DMS114 treated with DMSO at 0.1 percent for 48 hours (cell line): ENCODE data around the gene TP53I3.
"Not testable (repeated sequence)": the region's sequence is repeated elsewhere in the genome, so short reads cannot be mapped to it uniquely, and the experiment has no call there.

Source experiments
- DNase-seq: peaks from one replicate; lab custom pipeline; 2025; ENCODE audit not compliant: unreplicated experiment; lab: John Stamatoyannopoulos, UW

The TP53I3 gene

DNA sequence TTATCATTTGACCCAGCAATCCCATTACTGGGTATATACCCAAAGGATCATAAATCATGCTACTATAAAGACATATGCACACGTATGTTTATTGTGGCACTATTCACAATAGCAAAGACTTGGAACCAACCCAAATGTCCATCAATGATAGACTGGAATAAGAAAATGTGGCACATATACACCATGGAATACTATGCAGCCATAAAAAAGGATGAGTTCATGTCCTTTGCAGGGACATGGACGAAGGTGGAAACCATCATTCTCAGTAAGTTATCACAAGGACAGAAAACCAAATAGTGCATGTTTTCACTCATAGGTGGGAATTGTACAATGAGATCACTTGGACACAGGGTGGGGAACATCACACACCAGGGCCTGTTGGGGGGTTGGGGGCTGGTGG, 16.1 kb upstream of the TP53I3 start:
- DNase-seq = not testable (repeated sequence)

DNA sequence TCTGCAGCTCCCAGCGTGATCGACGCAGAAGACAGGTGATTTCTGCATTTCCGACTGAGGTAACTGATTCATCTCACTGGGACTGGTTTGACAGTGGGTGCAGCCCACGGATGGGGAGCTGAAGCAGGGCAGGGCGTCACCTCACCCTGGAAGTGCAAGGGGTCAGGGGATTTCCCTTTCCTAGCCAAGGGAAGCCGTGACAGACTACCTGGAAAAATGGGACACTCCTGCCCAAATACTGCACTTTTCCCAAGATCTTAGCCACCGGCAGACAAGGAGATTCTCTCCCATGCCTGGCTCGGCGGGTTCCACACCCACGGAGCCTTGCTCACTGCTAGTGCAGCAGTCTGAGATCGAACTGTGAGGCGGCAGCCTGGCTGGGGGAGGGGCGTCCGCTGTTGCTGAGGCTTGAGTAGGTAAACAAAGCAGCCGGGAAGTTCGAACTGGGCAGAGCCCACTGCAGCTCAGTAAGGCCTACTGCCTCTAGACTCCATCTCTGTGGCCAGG, 10.6 kb upstream of the TP53I3 start:
- not testable (repeated sequence) for DNase-seq

- not testable (repeated sequence) for DNase-seq
Measured at GRCh38 chr2:24093270-24093669, 8.6 kb upstream of the TP53I3 start.

DNA sequence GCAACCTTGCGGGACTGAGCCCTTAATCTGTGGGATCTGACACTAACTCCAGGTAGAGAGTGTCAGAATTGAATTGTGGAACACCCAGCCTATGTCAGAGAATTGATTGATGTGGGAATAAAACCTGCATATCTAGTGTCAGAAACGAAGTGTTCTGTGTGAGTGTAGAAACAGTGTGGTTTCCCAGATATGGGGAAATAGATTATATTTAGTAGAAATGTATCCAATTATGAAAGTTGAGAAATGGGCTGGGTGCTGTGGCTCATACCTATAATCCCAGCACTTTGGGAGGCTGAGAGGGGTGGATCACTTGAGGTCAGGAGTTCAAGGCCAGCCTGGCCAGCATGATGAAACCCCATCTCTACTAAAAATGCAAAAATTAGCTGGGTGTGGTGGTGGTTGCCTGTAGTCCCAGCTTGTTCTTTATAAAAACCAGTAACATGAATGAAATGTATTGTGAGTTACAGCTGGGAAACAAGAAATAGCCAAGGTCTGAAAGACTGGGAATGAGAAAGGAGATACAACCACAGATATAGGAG, 4.3 kb upstream of the TP53I3 start:
- no peak for DNase-seq

- DNase-seq = no peak
Measured at GRCh38 chr2:24087032-24087431, 2.4 kb upstream of the TP53I3 start.

GRCh38 chr2:24086241-24086640, 1.6 kb upstream of the TP53I3 start:
- no peak for DNase-seq

DNA sequence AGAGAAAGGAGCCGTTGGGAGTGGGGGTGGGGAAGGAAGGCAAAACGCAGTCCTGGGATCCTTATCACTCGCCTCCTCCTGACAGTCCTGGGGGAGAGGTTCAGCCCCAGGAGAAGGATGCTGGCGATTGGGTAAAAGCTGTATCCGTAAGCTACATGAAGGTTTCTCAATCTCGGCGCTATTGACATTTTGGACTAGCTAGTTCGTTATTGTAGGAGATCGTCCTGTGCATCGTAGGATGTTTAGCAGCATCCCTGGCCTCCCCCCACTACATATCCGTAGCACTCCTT, 511 bp upstream of the TP53I3 start:
- no peak for DNase-seq

DNA sequence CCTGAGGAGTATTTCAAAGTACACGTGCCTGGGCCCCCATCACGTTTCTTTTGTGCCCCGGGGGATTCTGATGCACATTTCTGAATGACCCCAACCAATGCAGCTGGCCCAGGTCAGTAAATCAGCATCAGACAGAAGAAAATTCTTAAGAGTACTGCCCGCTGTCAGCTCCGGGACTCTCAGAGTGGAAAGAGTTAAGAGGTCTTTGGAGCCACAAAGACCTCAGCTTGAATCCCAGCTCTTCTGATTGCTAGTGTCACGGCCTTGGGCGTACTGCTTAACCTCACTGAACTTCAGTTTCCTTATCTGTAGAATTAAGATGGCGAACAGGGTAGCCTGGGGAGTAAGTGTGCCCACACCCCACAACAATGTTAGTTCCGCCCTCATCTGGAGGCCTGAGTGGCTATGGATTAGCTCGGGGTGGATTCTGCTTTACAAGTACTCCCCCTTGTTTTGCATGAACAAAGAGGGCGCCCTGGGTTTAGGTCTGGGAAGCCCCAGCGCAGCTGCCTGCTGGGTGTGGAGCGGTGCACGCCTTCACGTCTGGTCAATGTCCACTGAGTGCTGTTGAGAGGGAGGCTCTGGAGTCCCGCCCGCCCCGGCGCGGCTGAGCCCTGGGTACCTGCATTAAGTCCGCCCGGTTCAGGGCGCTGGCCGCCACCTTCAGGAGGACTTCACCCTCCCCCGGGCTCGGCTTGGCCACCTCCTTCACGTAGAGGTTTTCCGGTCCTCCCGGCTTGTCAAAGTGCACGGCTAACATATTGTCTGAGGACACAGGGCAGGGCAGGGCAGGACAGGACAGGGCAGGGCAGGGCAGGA, 858 bp downstream of the TP53I3 start:
- peak; percentile 72 for DNase-seq

- no peak for DNase-seq
Measured at GRCh38 chr2:24082787-24083566, 1.7 kb downstream of the TP53I3 start.

DNA sequence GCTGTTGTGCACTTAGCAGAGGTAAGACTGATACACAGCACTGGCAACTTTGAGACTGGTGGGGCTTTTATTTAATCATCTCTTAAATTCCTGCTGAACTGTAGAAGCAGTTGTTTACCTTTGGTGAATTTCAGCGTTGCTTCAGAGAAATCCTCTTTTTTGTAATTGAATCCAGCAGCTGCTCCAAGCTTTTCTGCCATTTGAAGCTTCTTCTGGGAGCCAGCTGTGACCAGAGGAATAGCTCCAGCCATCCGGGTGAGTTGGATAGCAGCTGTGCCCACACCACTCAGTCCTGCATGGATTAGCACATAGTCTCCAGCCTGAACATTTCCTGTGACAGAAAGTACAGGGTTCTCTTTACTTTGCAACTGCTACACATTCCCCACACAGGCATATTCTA, 3.9 kb downstream of the TP53I3 start:
- no peak for DNase-seq

DNA sequence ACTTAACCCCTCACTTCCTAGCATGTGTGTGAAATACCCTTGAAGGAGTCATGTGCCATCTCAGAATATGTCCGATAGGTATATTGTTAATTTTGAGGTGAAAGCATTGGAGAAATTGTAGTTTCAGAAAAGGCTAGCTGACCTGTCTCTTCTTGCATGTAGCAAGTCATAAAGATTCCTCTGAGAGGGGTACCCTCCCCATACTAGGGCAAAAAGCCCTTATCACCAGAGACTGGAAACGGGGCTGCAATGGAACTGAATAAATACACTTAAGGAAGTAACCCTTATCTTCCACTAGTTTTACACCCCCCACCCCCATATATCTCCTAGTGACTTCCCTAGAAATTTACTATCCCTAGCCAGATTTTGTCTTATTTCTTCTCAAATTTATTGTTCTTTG, 6.8 kb downstream of the TP53I3 start:
- no peak for DNase-seq

DNA sequence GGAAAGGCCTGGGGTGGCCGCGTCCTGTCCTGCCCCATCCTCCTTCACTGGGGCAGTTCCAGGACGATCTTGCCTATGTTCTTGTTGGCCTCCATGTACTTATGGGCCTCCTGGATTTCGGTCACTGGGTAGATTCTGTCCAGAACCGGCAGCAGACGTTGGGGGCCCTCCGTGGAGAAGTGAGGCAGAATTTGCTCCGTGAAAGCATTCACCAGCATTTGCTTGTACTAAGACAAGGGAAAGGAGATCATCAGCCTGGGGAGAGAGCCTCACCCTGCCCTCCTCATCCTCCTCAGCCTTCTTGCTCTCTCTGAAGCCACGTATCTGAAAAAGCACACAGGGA, 7.1 kb downstream of the TP53I3 start:
- DNase-seq = no peak

DNA sequence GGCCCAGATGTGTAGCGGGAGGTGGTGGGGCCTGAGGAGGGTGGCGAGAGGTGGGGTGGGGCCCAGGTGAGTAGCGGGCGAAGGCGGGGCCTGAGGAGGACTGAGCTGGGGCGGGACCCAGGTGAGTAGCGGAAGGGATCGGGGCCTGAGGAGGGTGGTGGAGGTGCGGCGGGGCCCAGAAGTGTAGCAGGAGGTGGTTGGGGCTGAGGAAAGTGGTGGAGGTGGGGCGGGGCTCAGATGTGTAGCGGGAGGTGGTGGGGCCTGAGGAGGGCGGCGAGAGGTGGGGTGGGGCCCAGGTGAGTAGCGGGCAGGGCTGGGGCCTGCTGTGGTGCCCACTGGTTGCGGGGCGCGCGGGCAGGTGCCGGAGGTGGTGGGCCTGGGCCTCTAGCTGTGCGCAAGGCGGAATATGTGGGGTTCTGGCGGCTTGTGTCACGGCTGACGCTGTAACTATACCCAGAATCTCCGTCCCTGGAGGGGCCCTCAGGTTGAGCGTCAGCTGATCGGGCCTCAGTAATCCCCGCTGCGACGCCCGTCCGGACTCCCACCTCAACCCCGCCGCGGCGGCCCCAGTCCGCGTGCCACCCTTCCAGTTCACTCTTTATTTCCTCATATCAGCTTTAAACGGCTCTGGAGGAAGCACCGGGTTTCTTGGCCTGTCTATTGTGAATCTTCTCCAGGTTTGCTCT, 7.6 kb downstream of the TP53I3 start:
- no peak for DNase-seq

DNA sequence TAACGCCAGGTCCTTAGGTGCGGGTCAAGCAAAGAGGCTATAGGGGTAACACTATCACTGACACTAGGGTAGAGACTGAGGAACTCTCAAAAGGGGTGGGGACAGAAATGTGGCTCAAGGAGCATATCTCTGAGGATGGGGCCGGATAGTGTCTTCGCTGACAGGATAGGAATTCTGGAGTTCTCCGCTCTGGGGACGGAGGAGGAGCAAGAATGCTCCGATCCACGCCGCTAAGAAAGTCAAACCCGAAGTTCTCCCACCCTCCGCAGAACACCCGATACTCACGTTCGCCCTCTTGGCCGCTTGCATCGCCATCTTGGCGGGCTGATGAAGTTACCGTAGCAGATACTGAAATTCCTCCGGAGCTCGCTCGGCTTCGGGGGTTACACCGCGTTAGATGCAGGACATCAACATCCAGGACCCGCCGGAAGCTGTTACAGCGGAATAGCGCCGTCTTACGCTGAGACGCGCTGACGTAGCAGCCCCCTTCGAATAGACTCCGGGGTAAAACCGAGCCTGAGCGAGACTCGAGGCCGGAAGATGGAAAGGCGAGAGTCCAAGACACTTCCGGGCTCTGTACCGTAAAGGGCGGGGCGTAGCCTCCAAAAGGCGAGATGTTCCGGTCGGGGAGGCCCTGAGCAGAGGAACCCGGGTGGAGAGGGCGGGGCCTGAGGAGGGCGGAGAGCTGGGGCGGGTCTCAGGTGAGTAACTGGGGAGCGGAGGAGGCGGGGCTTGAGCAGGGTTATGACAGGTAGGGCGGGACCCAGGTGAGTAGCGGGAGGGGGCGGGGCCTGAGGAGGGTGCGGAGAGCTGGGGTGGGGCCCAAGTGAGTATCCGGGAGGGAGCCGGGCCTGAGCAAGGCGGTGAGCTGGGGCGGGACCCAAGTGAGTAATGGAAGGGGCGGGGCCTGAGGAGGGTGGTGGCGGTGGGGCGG, 8.5 kb downstream of the TP53I3 start, which contains the start of gene SF3B6:
SF3B6 (minus strand) TSS at position 412 of the 934 bp plus-strand sequence; CDS start at position 315, 97 bp downstream.
- peak; percentile 95 for DNase-seq

DNA sequence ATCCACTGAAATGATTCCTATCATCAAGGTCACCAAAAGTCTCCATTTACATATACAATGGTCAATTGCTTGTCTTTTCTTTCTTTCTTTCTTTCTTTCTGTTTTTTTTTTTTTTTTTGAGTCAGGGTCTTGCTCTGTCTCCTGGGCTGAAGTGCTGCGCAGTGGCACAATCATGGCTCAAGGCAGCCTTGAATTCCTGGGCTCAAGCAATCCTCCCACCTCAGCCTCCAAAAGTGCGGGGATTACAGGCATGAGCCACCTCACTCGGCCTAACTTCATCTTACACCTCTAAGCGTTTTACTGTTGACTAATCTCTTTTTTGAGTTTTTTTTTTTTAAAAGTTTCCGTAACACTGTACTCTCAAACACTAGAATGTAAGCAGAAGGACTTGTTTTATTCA, 9.4 kb downstream of the TP53I3 start:
- no peak for DNase-seq

DNA sequence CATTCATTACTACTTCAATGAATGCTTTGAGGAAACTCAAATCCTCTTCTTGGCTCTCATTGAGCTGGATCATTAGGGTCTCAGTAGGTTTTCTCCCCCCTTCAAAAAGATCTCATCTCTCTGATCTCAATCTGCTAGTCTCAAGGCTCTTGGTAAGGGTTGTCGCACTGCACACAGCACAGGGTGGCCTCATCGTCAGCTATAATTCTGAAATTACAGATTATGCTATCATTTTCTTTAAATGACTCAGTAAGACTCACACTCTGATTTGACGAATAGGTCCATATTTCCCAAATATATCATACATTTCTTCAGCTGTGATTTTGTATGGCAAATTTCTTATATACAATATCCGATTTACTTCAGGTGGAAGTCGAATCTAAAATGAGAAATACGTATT, 10.8 kb downstream of the TP53I3 start:
- DNase-seq = no peak

DNA sequence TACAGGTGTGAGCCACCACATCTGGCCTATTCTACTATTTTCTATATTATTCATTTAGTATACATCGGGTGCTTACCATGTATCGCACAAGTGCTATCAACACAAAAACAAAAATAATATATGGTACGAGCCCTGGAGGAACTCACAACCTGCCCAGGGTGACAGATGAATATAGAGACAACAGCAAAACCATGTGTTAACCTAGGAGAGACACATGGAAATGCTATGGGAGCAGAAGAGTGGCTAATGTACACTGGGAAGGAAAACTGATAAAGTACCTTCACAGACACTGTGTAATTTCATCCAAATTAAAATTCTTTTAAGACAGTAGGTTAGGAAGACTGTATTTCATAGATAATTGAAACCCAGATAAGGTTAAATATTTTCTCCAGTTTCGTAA, 12.4 kb downstream of the TP53I3 start:
- no peak for DNase-seq

DNA sequence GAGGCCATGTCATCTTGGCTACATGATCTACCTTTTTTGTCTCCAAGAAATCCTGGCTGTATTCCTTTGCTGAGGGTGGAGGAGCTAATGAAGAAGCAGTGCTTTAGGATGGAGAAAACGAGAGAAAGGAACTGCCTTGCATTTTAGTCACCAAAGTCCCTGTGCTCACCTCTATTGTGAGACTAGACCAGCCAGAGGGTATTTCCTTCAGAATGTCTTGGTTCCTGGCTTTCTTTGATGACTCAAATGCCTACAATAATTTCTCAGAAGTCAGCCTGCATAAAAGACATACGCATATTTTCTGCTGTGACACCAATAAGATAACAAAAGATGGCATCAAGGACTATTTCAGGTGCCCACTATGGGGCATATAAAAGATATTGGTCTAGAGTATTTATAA, 19.3 kb downstream of the TP53I3 start:
- no peak for DNase-seq

GRCh38 chr2:24058564-24059271, 25.9 kb downstream of the TP53I3 start:
- DNase-seq = no peak

DNA sequence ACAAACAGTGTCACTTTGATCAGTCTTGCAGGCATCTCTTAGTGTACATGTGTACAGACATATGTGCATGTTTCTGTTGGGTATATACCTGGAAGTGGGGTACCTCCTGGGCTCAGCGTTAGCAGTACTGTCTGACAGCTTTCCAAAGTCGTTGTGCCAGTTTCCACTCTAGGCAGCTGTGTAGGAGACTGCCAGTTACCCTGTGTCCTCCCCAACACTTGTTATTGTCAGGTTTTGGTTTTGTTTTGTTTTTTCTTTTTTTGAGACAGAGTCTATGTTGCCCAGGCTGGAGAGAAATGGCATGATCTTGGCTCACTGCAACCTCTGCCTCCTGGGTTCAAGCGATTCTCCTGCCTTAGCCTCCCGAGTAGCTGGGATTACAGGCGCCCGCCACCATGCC, 28.9 kb downstream of the TP53I3 start:
- DNase-seq = no peak
